B cell (primary cell): Measurements from ENCODE around the gene BOLA2B.
"Not testable (repeated sequence)": the region's sequence is repeated elsewhere in the genome, so short reads cannot be mapped to it uniquely, and the experiment has no call there.

Experiments
- EZH2 ChIP-seq: IDR thresholded peaks from 2 replicates; pipeline ENCODE4 v1.6.1; 2012; ENCODE audit warnings: borderline replicate concordance, low read depth, mild to moderate bottlenecking, moderate library complexity, low read length; ENCODE audit not compliant: insufficient read depth, poor library complexity, severe bottlenecking
- TF ChIP-seq, protein P1 (sequence below): fragments of 200-600 bp; IDR thresholded peaks from one replicate; pipeline ENCODE4 v1.8.0; 2022; ENCODE audit warnings: antibody characterized with exemption, mild to moderate bottlenecking

GRCh38 chr16:30197001-30197400 lies 3.5 kb upstream of the BOLA2B start:
- TF ChIP-seq, protein P1, sequence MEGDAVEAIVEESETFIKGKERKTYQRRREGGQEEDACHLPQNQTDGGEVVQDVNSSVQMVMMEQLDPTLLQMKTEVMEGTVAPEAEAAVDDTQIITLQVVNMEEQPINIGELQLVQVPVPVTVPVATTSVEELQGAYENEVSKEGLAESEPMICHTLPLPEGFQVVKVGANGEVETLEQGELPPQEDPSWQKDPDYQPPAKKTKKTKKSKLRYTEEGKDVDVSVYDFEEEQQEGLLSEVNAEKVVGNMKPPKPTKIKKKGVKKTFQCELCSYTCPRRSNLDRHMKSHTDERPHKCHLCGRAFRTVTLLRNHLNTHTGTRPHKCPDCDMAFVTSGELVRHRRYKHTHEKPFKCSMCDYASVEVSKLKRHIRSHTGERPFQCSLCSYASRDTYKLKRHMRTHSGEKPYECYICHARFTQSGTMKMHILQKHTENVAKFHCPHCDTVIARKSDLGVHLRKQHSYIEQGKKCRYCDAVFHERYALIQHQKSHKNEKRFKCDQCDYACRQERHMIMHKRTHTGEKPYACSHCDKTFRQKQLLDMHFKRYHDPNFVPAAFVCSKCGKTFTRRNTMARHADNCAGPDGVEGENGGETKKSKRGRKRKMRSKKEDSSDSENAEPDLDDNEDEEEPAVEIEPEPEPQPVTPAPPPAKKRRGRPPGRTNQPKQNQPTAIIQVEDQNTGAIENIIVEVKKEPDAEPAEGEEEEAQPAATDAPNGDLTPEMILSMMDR = not testable (repeated sequence)
- not testable (repeated sequence) for TF ChIP-seq EZH2
